GM19372 (cell line): ENCODE data around the gene TSACC.
"Not testable (repeated sequence)": the region's sequence is repeated elsewhere in the genome, so short reads cannot be mapped to it uniquely, and the experiment has no call there.

Experiments used
- ATAC-seq: cut with Tn5 transposase; IDR thresholded peaks from one replicate; pipeline ENCODE4 v1.9.1; 2021; ENCODE audit warnings: mild to moderate bottlenecking, low read depth, moderate library complexity; ENCODE audit not compliant: unreplicated experiment

Gene TSACC

GRCh38 chr1:156338180-156338976 is at the start of gene TSACC, which contains the start of gene CCT3:
Gene TSACC (plus strand): TSS chr1:156338526. CDS start chr1:156339758, 1,232 bp downstream.
Gene CCT3 (minus strand): TSS chr1:156338292. CDS start chr1:156338184, 108 bp downstream.
- peak; percentile 93 for ATAC-seq

DNA sequence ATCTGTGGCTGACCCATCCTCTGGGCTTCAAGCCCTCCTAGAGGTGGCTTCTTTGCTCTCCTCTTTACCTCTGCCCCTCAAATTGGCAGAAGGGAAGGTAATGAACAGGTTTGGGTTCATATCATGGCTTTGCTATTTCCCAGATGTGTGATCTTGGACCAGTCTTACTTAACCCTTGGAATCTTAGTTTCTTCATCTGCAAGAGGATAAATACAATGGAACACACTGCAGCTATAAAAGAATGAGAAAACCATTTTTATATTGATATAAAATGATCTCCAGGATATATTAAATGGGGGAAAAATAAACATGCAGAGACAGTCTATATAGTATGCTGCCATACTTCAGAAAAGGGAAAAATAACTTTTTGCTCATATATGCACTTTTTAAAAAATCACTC is 48.5 kb upstream of the TSACC start:
- ATAC-seq, result no peak

DNA sequence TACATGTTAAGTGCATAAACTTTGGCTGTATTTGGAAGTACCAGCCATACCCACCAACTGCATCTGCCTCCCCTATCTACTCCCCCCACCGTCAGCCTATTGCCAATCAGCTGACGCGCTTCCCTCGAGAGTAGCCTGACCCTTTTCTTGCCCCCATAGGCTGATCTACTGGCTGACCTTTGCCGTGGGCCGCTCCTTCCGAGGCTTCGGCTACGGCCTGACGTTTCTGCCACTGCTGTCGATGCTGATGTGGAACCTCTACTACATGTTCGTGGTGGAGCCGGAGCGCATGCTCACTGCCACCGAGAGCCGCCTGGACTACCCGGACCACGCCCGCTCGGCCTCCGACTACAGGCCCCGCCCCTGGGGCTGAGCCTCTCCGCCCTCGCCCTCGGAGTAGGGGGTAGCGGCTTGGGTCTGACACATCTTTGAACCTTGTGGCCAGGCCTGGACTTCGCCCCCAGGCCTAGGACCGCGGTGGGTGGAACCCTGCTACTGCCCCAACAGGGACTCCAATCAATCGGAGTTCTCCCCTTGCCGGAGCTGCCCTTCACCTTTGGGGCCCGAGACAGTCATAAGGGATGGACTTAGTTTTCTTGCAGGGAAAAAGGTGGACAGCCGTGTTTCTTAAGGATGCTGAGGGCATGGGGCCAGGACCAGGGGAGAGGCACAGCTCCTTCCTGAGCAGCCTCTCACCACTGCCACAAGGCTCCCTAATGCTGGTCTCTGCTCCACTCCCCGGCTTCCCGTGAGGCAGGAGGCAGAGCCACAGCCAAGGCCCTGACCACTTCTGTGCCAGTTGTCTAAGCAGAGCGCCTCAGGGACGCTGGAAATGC is 46.9 kb upstream of the TSACC start:
- ATAC-seq, result no peak

DNA sequence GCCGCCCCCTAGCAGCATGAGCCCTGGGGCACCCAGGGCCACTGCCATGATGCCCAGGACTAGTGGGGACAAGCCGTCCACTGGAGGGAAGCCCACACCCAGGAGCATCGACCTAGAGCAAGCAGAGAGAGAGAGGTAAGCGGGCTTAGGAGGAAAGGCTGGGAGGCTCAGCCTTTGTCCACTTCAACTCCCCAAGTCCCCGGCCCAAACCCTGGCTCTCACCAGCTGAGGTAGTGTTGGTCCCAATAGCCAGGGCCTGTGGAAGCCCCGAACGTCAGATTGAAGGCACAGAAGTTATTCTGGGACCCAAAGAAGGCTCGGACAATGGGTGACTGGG is 45.3 kb upstream of the TSACC start:
- no peak for ATAC-seq

DNA sequence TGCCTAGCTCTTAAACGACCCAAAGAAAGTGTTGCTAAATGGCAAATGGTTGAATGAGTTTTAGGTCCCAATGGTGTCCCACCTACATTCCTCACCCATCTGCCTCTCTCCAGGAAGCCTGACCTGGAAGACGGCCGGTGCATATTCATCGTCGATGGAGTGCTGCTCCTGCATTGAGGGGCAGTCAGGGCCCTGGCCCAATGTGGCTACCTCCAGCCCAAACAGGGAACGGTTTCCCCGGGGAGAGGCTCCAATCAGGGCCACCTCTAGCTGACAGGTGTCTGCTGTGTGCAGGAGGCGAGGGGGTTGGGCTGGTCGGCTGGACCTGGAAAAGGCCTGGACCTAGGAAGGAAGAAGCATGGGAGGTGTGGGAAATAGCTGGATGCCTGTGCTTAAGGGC is 44.4 kb upstream of the TSACC start:
- no peak for ATAC-seq

- ATAC-seq, result no peak
Measured at GRCh38 chr1:156295391-156295947, 42.9 kb upstream of the TSACC start, which contains the start of gene GLMP. Gene GLMP (minus strand): TSS chr1:156295679. CDS start chr1:156295645, 34 bp downstream.

DNA sequence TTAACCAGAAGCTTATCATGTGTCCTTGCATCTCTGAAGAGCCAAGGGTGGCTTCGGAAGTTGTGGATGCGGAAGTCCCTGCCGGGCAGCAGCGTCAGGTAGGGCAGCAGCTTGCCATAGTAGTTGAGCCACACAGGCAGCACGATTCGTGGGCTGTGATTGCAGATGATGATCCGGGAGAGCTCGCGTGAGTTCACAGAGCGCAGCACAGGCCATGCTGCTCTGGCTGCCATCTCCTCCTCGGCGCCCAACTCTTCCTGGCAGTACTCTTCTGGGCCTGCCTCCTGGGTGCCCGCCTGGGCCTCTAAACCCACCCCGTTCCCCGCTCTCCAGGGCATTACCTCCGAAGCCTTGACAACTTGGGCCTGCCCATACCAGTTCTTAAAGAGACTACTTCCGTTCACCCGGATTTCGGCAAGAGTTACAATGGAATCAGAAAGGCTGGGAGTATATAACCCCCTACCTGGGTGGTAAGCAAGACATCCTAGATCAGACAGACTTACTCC is 39.4 kb upstream of the TSACC start, which contains the start of gene VHLL:
Gene VHLL (minus strand): TSS at position 456 of the 506 bp plus-strand sequence. CDS start 118 bp downstream, at position 338.
- no peak for ATAC-seq

GRCh38 chr1:156303241-156303640 is 35.1 kb upstream of the TSACC start:
- no peak for ATAC-seq

- ATAC-seq, result no peak
Measured at GRCh38 chr1:156305215-156305614, 33.1 kb upstream of the TSACC start.

DNA sequence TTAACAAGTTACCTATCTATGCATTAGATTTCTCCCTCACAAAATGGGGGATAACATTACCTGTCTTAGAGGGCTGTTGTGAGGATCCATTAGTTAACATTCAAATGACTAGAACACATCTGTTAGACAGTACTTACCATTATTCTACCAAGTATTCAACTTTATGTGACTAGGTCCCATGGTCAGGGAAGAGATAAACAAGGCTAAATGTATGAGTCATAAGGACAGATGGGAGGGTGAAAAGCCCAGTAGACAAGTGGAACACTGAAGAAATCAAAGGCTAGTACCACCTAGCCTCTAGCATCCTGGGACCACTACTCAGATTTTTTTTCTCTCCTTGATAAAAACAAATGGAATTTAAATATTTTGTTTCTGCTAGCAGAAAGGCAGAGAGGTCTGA is 30.2 kb upstream of the TSACC start:
- ATAC-seq, result no peak

- ATAC-seq, result no peak
Measured at GRCh38 chr1:156310962-156311361, 27.4 kb upstream of the TSACC start.

GRCh38 chr1:156316909-156317308 is 21.4 kb upstream of the TSACC start:
- no peak for ATAC-seq

DNA sequence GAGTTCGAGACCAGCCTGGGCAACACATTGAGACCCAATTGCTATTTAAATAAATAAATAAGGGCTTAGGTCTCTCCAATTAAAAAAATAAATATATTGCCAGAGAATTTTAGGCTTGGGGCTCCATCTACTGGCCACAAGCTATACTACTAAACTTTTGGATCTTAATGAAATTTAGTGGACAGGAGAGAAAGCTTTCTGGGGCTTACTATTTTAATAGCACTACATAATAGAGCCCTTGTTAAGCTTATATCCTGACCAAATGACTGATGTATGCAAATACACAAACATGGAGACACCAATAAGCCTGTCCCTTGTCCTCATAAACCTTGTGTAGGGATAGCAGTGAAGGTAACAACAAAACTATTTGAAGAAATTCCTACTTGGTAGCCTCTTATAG is 18.7 kb upstream of the TSACC start:
- no peak for ATAC-seq

DNA sequence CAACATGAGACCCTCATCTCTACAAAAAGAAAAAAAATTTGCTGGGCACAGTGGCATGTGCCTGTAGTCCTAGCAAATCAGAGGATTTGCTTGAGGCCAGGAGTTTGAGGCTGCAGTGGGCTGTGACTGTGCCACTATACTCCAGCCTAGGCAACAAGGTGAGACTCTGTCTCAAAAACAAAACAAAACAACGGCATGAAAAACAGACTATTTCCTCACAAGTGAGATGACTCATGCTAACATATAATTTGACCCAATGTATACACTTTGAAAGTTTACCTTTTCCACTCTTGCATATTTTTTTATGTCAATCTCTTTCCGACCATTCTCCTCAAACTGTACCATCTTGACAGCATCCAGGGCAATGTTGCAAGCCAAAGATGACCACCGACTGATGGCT is 17.8 kb upstream of the TSACC start:
- ATAC-seq, result no peak

DNA sequence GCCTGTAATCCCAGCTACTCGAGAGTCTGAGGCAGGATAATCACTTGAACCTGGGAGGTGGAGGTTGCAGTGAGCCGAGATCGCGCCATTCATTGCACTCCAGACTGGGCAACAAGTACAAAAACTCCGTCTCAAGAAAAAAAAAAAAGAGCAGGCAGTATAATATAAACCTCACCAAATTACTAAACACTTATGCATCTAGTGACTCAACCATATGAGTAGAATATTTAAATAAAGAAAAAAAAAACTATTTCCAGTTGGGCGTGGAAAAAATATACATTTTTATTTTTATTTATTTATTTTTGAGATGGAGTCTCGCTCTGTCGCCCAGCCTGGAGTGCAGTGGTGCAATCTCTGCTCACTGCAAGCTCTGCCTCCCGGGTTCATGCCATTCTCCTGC is 15.1 kb upstream of the TSACC start:
- ATAC-seq, result not testable (repeated sequence)

- ATAC-seq, result no peak
Measured at GRCh38 chr1:156336242-156336641, 2.1 kb upstream of the TSACC start.

DNA sequence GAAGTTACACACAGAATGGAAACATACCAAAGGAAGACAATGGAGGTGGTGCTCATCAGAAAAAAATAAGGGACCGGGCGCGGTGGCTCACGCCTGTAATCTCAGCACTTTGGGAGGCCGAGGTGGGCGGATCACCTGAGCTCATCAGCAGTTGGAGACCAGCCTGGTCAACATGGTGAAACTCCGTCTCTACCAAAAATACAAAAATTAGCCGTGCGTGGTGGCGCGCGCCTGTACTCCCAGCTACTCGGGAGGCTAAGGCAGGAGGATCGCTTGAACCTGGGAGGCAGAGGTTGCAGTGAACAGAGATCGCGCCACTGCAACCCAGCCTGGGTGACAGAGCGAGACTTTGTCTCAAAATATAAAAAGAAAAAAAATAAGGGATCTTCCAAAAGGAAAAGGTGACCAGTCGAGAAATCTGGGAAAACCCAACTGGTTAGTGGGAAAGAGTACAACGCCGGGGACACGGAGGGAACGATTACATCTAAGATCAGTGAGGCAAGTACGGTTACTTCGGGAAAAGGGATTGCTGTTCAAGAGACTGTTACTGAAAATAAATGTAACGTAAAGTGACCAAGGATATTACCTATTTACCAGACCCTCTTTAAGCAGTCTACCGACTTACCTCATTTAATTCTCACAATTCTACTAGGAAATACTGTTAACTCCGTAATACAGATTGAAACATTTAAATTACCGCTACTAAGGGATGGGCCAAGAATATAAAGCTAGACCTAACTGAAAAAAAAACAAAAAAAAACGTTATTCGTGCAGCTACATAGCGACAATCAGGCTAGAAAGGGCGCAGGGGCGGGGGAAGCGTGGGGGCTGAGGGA is 1.1 kb upstream of the TSACC start:
- no peak for ATAC-seq

DNA sequence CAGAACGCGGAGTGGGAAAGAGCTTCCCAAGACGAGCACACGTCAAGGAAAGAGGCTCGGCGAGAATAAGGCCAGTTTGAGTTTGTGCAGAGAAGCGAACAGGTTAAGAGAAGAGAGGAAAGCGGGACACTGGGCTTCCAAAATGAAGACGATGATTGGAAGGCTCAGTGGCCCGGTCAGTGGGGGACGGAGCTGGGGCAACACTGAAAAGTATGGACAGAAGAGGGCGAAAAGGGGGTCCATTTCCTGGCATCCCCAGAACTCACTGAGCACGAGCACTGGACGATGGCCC is 492 bp upstream of the TSACC start:
- no peak for ATAC-seq

DNA sequence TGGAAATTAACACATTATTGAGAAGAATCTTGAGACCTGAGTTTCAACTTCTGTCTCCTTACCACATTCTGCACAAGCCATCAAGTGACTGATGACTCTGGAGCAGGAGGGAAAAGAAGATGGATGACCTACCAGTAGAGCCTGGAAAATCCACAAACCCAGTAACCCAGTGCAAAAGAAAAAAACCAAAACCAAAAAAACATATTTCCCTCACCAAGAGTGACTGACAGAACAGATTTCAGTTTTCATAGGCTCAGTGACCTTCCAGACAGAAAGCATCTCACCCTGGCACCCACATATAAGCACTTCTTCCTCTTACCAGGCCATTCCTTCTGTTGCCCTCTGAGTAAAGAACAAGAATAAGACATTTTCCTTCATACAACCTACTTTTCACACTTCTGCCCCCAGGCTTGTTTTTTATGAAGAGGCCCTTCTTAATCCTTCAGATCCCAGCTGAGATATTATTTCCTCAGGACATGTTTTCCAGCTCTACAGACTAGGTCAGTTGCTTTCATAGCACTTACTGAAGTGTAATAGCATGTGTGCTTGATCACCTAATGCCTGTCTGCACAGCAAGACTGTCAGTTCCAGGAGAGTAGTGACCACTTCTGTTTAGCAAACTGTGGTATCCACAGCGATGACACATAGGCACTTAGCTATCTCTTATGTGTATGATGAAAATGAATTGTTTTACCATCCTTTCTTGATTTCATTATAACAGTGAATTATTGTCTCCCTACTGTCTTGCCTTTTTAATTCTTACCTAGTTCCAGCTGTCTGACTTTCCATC is 4.0 kb downstream of the TSACC start:
- ATAC-seq, result no peak

- ATAC-seq, result no peak
Measured at GRCh38 chr1:156344409-156344808, 6.1 kb downstream of the TSACC start.
